Measurements from ENCODE around the gene NRM. TPM values are rescaled to one million over a fixed set of nuclear protein-coding genes. Genes with fewer than 3 reads are reported as not detected.
"Not testable (repeated sequence)": the region's sequence is repeated elsewhere in the genome, so short reads cannot be mapped to it uniquely, and the experiment has no call there.

Gene NRM
- total RNA-seq, 1 donor from 2014 or later: 1.6 TPM

DNA sequence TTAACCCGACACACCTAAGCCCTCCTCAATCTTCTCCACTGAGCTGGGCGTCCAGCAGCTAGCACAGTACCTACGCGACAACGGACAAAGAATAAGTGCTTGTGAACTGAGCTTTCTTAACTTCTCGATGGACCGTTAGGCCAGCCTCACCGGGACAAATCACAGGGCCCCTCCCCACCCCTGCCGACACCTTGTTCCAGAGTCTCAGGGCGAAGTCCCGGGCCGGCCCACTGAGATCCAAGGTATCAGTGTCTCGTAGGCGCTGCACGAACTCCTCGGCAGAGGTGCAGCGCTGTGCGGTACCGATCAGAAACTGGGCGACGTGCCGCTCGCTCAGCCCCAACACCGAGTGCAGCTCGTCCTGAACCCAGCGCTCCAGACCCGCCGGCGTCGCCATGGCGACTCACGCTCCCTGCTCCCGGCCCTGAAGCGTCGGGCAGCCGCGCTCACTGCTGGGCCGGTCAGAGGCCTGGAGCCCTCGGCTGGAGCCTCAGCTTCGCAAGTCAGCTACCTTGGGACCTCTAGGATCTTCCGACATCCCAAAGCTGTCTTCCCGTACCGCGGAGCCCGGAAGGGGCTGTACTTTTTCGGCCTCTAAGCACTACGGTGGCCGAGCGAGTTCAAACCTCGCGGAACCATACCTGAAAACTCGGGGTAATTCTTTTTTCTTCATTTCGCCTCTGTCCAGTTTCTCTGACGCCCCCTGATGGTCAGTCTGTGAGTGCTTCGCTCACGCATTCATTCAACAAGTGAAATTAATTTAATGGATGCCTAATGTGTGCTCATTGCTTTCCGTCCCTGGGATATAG, 18.1 kb downstream of the NRM start, which contains the start of gene DHX16:
Gene DHX16 (minus strand): TSS at position 562 of the 809 bp plus-strand sequence. CDS start 165 bp downstream, at position 397.
- DNase-seq (ENCODE audit: low read depth in 2 of 2): peak; percentile 98

DNA sequence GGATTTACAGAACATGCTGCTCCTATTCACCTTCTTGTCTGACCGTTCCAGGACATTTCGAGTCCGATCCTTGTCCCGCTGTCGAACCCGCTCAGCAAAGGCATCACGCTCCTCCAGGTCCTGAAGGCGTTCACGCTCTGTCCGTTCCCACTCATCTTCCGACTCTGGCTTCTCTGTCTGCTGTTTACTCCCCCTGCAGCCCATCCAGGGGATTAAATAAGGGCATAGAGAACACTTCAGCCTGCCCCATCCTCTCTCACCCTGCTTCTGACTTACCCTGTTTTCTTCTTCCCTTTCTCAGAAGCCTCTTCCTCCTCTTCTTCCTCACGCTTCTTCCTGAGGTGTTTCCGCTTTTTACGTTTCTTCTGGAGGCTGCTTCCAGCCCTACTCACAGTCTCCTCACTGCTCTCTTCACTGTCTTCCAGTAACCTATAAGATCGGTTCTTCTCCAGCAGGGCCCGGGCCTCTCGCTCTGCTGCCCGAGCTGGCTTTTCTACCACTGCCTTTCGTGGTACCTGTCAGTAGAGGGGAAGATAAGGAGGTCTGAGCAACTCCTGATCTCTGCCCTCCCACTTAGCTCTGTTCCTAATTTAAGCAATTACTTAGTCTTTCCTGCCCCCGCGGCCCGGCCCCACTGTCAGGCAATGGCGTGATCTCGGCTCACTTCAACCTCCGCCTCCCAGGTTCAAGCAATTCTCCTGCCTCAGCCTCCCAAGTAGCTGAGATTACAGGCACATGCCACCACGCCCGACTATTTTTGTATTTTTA, 19.8 kb downstream of the NRM start:
- peak in 1 of 2 donors; percentile 43 for DNase-seq (ENCODE audit: low read depth in 2 of 2)

- peak; percentile 33 to 55 for DNase-seq (ENCODE audit: low read depth in 2 of 2)
Observed at GRCh38 chr6:30666300-30666699, 24.5 kb downstream of the NRM start.

- no peak for DNase-seq (ENCODE audit: low read depth in 2 of 2)
Observed at GRCh38 chr6:30664994-30665767, 25.6 kb downstream of the NRM start.

GRCh38 chr6:30657922-30658321, 32.9 kb downstream of the NRM start:
- DNase-seq (ENCODE audit: low read depth in 2 of 2): not testable (repeated sequence)

- DNase-seq (ENCODE audit: low read depth in 2 of 2): no peak
Observed at GRCh38 chr6:30657454-30657853, 33.3 kb downstream of the NRM start.

DNA sequence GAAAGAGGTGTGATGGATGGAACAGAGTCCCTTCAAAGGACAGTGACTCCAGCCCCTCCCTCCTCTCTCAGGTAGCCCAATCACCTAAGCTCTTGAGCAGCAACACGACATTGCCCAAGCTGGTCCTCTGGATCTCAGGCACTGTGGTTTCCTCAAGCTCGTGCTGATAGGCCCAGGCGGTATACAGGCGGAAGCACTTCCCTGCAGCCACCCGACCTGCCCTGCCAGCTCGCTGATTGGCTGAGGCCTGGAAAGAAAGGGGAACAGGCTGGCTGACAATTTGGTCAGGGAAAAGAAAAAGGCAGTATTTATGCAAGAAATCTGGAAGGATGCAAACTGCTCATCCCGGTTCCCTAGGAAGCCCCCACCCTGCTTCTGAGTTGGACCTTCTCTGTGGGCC, 34.3 kb downstream of the NRM start:
- DNase-seq (ENCODE audit: low read depth in 2 of 2): no peak

DNA sequence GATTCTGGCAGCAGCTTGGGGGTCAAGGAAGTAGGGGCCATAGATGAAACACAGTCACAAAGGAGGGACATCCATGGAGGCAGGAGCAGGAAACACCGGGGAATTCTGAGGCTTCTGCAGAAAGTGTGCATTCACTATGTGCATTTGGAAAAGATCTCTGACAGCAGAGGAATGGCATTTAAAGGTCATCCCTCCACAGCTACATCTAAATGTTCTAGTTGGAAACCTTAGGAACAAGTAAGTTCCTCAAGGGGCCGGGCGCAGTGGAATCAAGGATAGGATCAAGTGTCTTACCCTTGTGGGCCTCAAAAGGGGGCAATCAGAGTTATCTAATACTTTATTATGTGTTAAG, 35.1 kb downstream of the NRM start:
- DNase-seq (ENCODE audit: low read depth in 2 of 2): no peak

GRCh38 chr6:30654798-30655742, 35.7 kb downstream of the NRM start:
- DNase-seq (ENCODE audit: low read depth in 2 of 2): no peak

GRCh38 chr6:30651143-30651542, 39.6 kb downstream of the NRM start:
- no peak for DNase-seq (ENCODE audit: low read depth in 2 of 2)

- peak; percentile 65 to 77 for DNase-seq (ENCODE audit: low read depth in 2 of 2)
Observed at GRCh38 chr6:30647242-30648116, 43.3 kb downstream of the NRM start.

- peak; percentile 94 to 97 for DNase-seq (ENCODE audit: low read depth in 2 of 2)
Observed at GRCh38 chr6:30646450-30647241, 44.1 kb downstream of the NRM start, which contains the start of gene C6orf136. Gene C6orf136, plus strand, starts transcription at chr6:30647133. Its CDS starts 99 bp downstream, at chr6:30647232.

DNA sequence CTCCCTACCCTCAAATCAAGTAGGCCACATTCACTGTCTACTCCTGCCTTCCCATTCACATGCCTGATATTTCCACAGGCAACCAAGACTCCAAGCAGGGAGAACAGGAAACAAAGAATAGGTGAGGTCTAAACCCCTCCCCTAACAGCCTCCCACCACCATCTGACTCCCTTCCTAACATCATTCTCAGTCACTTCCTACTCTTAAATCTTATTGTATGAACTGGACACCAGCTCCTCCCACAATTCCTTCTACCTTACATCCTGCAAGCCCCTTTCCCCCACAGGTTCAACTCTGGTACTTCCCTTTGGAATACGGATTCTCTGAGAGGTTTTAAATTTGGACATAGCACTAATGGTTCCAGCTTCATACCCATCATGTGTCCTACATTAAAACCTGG, 44.8 kb downstream of the NRM start:
- no peak for DNase-seq (ENCODE audit: low read depth in 2 of 2)

DNA sequence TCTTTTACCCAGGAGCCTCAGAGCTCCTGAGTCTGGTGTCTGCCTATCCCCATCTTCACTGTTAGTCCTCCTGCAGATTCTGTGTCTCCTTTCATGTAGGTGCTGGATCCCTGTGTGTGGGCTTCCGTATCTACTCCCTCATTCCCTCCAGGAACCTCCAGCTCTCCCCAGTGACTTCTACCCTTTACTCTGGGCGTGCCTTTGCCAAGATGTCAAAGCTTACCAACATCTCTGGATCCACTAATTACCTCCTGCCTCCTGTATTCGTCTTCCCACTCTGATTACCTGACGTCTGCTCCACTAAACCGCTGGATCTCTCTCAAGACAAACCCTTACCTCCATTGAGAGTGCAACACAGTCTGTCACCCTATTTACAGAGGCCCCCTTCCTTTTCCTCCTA, 46.0 kb downstream of the NRM start:
- no peak for DNase-seq (ENCODE audit: low read depth in 2 of 2)

DNA sequence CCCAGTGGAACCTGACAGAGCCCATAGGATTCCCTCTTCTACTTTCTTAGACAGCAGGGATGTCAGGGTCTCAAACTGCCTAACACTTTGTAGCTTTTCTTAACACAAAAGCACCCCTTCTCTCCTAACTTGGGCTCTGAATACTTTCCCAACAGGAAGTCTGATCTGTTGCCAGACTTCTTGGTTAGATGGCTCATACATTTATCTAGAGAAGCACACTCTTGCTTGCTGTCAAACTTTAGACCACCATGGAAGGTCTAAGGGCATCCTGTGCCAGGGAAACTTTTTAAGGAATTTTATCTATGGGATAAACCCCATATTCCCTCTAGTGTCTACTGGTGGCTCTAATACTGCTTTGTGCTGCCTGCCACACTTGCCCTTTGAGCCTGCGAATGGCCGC, 47.1 kb downstream of the NRM start:
- peak in 1 of 2 donors; percentile 15 for DNase-seq (ENCODE audit: low read depth in 2 of 2)

- DNase-seq (ENCODE audit: low read depth in 2 of 2): no peak
Observed at GRCh38 chr6:30641048-30641447, 49.7 kb downstream of the NRM start.

DNA sequence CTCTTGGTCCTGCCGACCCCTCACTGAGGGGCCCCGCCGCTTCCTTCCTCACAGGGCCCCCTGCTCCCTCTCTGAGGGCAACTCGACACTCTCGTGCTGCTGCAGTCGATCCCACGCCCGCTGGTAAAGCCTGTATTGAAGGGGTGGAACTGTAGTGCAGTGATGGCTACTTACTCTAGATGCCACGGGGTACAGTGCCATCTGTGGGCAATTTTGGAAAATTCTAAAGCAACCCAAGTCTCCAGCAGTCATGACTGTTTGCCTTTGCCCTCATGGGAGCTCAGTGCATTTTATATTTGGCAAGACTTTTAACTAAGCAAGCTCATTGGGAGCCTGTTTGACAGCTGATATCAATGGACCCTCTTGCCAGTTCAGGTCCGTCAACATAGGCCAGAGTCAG, 50.3 kb downstream of the NRM start:
- DNase-seq (ENCODE audit: low read depth in 2 of 2): no peak
